Activated CD4-positive, CD25-positive, alpha-beta regulatory T cell treated with anti-CD3 and anti-CD28 coated beads, Interleukin-2, amount 50 U/mL, for 16 hours (primary cell): ENCODE data around the gene POLR3C.
"Not testable (repeated sequence)": the region's sequence is repeated elsewhere in the genome, so short reads cannot be mapped to it uniquely, and the experiment has no call there.

Source experiments
- DNase-seq: peaks from one replicate; pipeline ENCODE4 v3.0.0-alpha.2; 2020; ENCODE audit warnings: low read depth, low spot score

The POLR3C gene, protein sequence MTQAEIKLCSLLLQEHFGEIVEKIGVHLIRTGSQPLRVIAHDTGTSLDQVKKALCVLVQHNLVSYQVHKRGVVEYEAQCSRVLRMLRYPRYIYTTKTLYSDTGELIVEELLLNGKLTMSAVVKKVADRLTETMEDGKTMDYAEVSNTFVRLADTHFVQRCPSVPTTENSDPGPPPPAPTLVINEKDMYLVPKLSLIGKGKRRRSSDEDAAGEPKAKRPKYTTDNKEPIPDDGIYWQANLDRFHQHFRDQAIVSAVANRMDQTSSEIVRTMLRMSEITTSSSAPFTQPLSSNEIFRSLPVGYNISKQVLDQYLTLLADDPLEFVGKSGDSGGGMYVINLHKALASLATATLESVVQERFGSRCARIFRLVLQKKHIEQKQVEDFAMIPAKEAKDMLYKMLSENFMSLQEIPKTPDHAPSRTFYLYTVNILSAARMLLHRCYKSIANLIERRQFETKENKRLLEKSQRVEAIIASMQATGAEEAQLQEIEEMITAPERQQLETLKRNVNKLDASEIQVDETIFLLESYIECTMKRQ

GRCh38 chr1:145823565-145824498, at the start of gene POLR3C, which contains the start of gene RNF115:
Gene POLR3C, plus strand, starts transcription at chr1:145824200. Its CDS starts 1,577 bp downstream, at chr1:145825777.
Gene RNF115, minus strand, starts transcription at chr1:145824095. Its CDS starts 222 bp downstream, at chr1:145823873.
- peak; percentile 64 for DNase-seq

- DNase-seq = no peak
Measured at GRCh38 chr1:145777357-145778145, 46.4 kb upstream of the POLR3C start.

GRCh38 chr1:145778146-145778540, 45.9 kb upstream of the POLR3C start:
- no peak for DNase-seq

GRCh38 chr1:145782272-145783099, 41.5 kb upstream of the POLR3C start:
- no peak for DNase-seq

DNA sequence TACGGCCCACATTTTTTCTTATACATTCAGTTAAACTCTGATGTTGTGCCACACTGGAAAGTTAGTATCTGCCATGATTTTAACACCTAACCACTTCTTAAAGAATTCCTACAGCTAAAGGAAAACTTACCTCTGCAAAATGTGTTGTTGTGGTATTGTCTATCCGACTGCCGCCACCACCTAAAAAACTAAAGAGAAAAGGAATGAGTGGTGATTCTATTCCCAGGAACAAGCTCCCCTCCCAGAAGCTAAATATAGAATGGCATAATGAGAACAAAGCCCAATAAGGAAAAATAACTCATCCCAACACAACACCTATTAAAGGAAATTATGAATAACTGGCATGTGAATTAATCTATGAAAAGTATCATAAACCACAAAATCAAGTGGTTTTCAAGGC, 39.6 kb upstream of the POLR3C start:
- DNase-seq = no peak

DNA sequence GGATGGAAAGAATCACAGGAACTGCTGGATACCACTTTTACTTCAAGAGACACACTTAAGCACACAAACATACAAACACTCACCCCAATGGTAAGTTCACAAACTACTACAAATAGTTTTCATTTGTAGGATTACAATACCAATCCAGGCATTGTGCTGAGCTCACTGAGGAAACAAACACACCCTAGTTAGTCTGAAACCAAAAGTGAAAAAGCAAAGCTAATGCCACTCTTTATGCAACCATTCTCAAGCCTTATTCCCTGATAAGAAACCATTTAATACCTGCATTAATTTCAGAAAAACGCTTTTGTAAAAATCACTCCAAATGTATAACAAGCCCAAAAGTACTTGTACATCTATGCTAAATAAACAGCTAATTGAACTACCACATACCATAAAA, 38.5 kb upstream of the POLR3C start:
- DNase-seq = no peak

DNA sequence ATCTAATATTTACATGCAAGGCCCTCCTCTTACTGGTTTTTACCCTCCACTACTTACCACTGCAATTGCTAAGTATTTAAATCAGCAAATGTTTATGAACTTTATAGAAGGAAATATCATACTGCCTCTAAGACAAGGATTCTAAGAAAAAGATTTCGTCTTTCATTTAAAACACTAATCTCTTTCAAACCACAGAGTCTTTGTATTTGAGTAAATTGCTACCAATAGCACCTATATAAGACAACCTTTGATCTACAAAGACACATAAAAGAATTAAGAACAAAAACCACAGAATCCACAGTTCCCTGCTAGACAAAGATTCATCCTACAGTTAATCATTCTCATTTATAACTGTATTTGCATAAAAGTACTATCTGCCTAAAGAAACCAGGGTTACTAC, 37.7 kb upstream of the POLR3C start:
- no peak for DNase-seq

DNA sequence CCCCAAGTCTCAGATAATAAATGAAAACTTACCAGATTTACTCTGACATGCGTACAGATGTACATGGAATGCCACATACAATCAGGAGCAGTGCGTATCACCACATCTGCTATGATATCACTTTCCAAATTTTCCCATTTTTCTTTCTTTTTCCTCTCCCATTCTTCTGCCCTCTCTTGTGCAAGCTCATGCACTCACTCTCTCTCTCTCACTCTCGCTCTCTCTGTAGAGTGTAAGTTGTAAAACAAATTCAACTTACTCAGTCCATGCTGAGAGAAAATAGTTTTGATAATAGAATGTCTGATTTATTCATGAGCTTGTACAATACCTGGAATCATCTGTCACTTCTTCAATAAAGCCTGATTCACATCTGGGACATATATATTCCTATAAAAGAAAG, 35.4 kb upstream of the POLR3C start:
- no peak for DNase-seq

- DNase-seq = not testable (repeated sequence)
Measured at GRCh38 chr1:145791860-145792259, 32.1 kb upstream of the POLR3C start.

DNA sequence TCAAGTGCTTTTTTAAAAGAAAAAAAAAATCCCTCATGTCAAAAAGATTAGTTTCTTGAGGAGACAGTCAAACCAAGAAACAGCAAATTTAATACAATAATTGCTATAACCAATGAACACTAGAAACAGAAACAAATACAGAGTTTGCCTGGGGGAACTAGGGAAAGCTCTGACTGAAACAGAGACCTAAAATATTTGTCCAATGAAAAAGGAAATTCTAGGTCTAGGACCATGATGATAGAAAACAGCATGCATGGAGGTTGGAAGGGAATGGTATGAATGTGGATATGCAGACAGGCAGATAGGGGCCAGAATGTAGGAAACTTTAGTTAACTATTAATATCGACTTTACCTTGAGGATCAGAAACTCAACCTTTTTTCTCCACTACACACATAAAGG, 31.5 kb upstream of the POLR3C start:
- DNase-seq = no peak

GRCh38 chr1:145795257-145795881, 28.6 kb upstream of the POLR3C start:
- DNase-seq = no peak

GRCh38 chr1:145796753-145797152, 27.2 kb upstream of the POLR3C start:
- no peak for DNase-seq

DNA sequence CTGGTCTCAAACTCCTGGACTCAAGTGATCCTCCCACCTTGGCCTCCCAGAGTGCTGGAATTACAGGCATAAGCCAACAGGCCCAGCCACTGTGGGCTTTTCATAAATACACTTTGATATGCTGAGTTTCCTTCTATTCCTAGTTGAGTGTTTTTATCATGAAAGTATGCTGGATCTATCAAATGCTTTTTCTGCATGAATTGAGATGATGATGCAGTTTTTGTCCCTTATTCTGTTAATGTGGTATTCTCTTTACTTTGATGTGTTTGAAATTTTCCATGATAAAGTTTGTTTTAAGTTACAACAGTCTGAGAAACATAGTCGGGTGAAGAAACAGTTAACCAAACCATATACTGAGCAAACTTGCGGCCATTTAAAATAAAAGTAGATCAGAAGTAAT, 24.2 kb upstream of the POLR3C start:
- no peak for DNase-seq

DNA sequence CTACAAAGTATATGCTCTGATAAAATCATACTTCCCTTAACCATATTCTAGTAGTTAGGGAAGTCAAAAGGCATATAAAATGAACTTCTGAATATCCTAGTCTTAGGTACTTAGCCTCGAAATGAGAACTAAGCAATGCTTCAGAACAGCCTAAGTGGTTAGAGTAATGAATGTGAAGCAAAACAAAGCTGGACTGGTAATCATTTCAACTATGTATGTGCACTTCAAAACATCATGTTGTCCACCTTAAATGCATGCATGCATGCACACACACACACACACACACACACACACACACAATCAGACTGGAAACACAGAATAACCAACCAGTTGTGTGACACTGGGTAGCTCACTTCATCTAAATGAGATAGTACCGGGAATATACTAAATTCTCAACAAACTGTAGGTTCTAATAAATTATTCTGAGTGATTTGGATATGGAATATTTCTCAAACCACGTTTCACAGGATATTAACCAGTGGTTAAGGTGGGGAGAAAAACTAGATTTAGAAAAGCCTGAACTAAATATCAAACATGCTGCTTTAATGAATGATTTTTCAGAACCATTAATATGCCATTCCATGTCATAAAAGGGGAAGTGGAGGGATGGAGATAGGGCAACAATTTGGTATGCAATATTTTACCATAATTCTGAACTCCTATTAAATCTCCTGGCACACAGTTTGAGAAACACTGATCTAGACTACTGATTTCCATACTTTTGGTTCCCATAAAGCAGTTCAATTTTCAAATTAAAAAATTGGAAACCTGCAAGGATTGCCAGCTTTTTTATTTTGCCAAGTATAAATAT, 19.6 kb upstream of the POLR3C start:
- DNase-seq = no peak

DNA sequence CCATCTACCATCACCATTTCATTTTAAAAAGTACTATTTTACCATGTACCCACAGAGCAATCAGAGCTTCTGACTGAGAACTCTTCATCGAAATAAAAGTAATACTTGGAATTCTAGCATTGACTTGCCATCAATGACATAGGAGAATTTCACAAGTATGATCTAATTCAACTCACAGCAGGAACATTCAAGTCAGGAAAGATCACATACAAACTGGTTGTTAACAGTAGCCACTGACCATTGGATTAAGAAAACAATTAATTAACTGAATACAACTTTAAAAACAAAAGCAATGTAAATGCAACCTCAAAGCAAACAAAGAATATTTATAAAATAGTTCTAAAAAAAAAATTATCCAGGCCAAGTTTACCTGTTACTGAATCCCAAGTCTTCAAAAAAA, 18.9 kb upstream of the POLR3C start:
- no peak for DNase-seq

DNA sequence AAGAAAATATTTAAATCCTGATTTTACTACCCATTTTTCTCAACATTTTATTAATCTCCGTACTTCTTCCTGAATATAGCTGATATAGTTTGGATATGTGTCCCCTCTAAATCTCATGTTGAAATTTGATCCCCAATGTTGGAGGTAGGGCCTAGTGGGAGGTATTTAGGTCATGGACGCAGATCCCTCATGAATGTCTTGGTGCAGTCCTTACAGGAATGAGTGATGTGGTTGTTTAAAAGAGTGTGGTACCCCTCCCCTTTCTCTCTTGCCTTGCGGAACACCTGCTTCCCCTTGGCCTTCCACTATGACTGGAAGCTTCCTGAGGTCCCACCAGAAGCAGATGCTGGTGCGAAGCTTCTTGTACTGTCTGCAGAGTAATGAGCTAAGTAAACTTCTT, 17.6 kb upstream of the POLR3C start:
- no peak for DNase-seq

GRCh38 chr1:145806844-145807243, 17.2 kb upstream of the POLR3C start:
- DNase-seq = no peak

DNA sequence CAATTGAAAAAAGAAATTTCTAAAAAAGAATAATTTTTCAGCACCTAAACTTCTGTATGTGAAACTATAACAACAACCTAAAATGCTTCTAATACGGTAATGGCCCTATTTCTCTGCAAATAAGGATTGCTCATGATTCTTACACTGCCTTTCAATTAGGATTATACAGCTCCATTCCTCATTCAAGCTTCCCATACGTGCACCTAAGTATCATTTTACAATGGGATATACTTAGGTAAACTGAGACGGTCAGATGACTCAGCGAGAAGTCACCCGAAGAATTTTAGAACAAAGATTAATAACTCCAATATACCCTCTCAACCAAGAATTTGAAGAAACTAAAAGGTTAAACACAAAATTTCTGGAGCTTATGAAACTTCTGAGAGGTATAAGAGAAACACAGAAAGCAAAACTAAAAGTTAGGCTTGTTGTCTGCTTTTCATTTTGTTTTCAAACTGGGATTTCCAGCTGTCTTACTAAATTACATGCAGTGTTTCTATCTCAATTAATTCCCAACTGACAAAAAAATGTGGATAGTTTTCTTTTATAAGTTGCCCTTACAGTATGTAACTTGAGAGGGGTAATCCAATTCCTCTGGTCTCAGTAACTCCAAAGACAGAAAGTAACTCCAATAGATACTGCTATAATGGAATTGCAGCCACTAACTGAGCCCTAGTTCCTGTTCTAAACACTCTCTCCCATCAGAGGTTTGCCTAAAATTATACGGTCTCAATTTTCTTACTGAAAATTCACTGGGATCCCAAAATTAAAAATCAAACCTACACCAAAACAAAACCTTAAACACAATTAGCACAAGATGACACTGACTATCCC, 10.8 kb upstream of the POLR3C start:
- DNase-seq = not testable (repeated sequence)
